A549 (cell line): ENCODE data around the gene PHC1. TPM values are rescaled to one million over a fixed set of nuclear protein-coding genes. Genes with fewer than 3 reads are reported as not detected.

Experiments used
- ATAC-seq, 2 experiments: fragments of 200-7000 bp in 1 of 2; fragments of >200 bp in 1 of 2; cut with Nextera tagmentation in 1 of 2; cut with Tn5 transposase in 1 of 2; 3 replicates each; pipeline versions ENCODE4 v1.8.0 to v1.9.1; 2018 to 2020; ENCODE audit warnings: mild to moderate bottlenecking in 1 of 2, moderate library complexity in 1 of 2
- CTCF ChIA-PET: fragments of 300-600 bp; sonication (Branson Sonifier 250); formaldehyde crosslinking; extraction: SDS; loops from one replicate; lab custom pipeline; 2021; ENCODE audit warnings: antibody characterized with exemption, inconsistent platforms; lab: Yijun Ruan, JAX
- POLR2A ChIA-PET: fragments of 350-600 bp; formaldehyde crosslinking; extraction: SDS; loops from one replicate; lab custom pipeline; 2021; ENCODE audit warnings: antibody characterized with exemption, inconsistent platforms; lab: Yijun Ruan, JAX
- DNase-seq, 2 experiments: peaks; one replicate each; pipeline versions ENCODE4 v3.0.0 to v3.0.0-alpha.2; 2011 to 2016; ENCODE audit warnings: low read depth in 1 of 2, low spot score in 1 of 2
- FAIRE-seq: peaks from 2 replicates; lab custom pipeline; 2011; peaks lifted over from hg19 to GRCh38; lab: Jason Lieb, UNC
- H3K27ac ChIP-seq, 2 experiments: fragments of >200 bp; sonication (Bioruptor Twin); formaldehyde crosslinking; 3 replicates each; pipeline ENCODE4 v1.5.1; 2016 to 2017
- H3K4me1 ChIP-seq: fragments of >200 bp; sonication (Bioruptor Twin); formaldehyde crosslinking; 3 replicates; pipeline ENCODE4 v1.6.1; 2016
- H3K4me2 ChIP-seq: fragments of >200 bp; sonication (Bioruptor Twin); formaldehyde crosslinking; 3 replicates; pipeline ENCODE4 v1.6.1; 2016
- H3K4me3 ChIP-seq: fragments of >200 bp; sonication (Bioruptor Twin); formaldehyde crosslinking; 3 replicates; pipeline ENCODE4 v1.5.1; 2016
- H3K9me3 ChIP-seq: fragments of >200 bp; sonication (Bioruptor Twin); formaldehyde crosslinking; 3 replicates; pipeline ENCODE4 v1.6.1; 2016
- ATOH8 ChIP-seq: fragments of 250-450 bp; sonication (Bioruptor Pico); IDR thresholded peaks from 2 replicates; pipeline ENCODE4 v1.5.0; 2020; ENCODE audit warnings: low read depth, mild to moderate bottlenecking, moderate library complexity
- CHD2 ChIP-seq: fragments of 150-350 bp; IDR thresholded peaks from 2 replicates; pipeline ENCODE4 v1.6.1; 2014; ENCODE audit warnings: low read length; ENCODE audit not compliant: partially characterized antibody
- CHD4 ChIP-seq: fragments of 200-600 bp; sonication (generic); IDR thresholded peaks from 2 replicates; pipeline ENCODE4 v1.6.1; 2016; ENCODE audit warnings: antibody characterized with exemption, mild to moderate bottlenecking, borderline replicate concordance
- EHF ChIP-seq: fragments of 250-450 bp; sonication (Bioruptor Pico); IDR thresholded peaks from 2 replicates; pipeline ENCODE4 v1.5.0; 2020; ENCODE audit warnings: mild to moderate bottlenecking
- EP300 ChIP-seq, 2 experiments: fragments of >200 bp; sonication (Bioruptor Twin); formaldehyde crosslinking; IDR thresholded peaks; 2 replicates in 1 of 2; 3 replicates in 1 of 2; pipeline ENCODE4 v1.6.1; 2016 to 2017
- FOSB ChIP-seq: fragments of 250-450 bp; sonication (Bioruptor Pico); IDR thresholded peaks from 2 replicates; pipeline ENCODE4 v1.5.0; 2020; ENCODE audit warnings: mild to moderate bottlenecking, moderate library complexity
- FOXS1 ChIP-seq: fragments of 250-450 bp; sonication (Bioruptor Pico); IDR thresholded peaks from 2 replicates; pipeline ENCODE4 v1.5.0; 2020; ENCODE audit warnings: mild to moderate bottlenecking, moderate library complexity
- HMGXB4 ChIP-seq: fragments of 250-450 bp; sonication (Bioruptor Pico); IDR thresholded peaks from 2 replicates; pipeline ENCODE4 v1.5.0; 2021; ENCODE audit warnings: mild to moderate bottlenecking, moderate library complexity, borderline replicate concordance
- HOXA7 ChIP-seq: fragments of 250-450 bp; sonication (Bioruptor Pico); IDR thresholded peaks from 2 replicates; pipeline ENCODE4 v1.5.0; 2020; ENCODE audit warnings: mild to moderate bottlenecking, moderate library complexity
- HOXB13 ChIP-seq: fragments of 250-450 bp; sonication (Bioruptor Pico); IDR thresholded peaks from 2 replicates; pipeline ENCODE4 v1.5.0; 2020; ENCODE audit warnings: low read depth, mild to moderate bottlenecking, moderate library complexity
- JUN ChIP-seq, 2 experiments: fragments of >200 bp; sonication (Bioruptor Twin); formaldehyde crosslinking; IDR thresholded peaks; 2 replicates in 1 of 2; 3 replicates in 1 of 2; pipeline ENCODE4 v1.6.1; 2016 to 2017
- KDM1A ChIP-seq: fragments of 200-600 bp; sonication (generic); IDR thresholded peaks from 2 replicates; pipeline ENCODE4 v1.6.1; 2016; ENCODE audit warnings: low read depth, mild to moderate bottlenecking
- KDM5A ChIP-seq: fragments of 200-600 bp; sonication (generic); IDR thresholded peaks from 2 replicates; pipeline ENCODE4 v1.6.1; 2016; ENCODE audit warnings: antibody characterized with exemption, mild to moderate bottlenecking
- MAFK ChIP-seq: fragments of 450-650 bp; IDR thresholded peaks from 2 replicates; pipeline ENCODE4 v1.6.1; 2014; ENCODE audit not compliant: partially characterized antibody
- NFE2L2 ChIP-seq: fragments of 150-350 bp; conservative IDR thresholded peaks from 2 replicates; pipeline ENCODE4 v1.6.1; 2014; ENCODE audit warnings: low read length
- NR3C1 ChIP-seq: fragments of >200 bp; sonication (Bioruptor Twin); formaldehyde crosslinking; IDR thresholded peaks from 3 replicates; pipeline ENCODE4 v1.6.1; 2017
- PBX3 ChIP-seq: IDR thresholded peaks from 2 replicates; pipeline ENCODE4 v1.6.1; 2012
- PHF8 ChIP-seq: fragments of 200-600 bp; sonication (generic); IDR thresholded peaks from 2 replicates; pipeline ENCODE4 v1.6.1; 2016; ENCODE audit warnings: low read depth, mild to moderate bottlenecking, antibody characterized with exemption, moderate library complexity, borderline replicate concordance
- RAD21 ChIP-seq, 2 experiments: fragments of >200 bp in 1 of 2; sonication (Bioruptor Twin) in 1 of 2; formaldehyde crosslinking in 1 of 2; IDR thresholded peaks in 1 of 2; conservative IDR thresholded peaks in 1 of 2; 2 replicates in 1 of 2; 3 replicates in 1 of 2; pipeline ENCODE4 v1.6.1; 2012 to 2018; ENCODE audit warnings: inconsistent platforms in 1 of 2
- RARB ChIP-seq: fragments of 250-450 bp; sonication (Bioruptor Pico); IDR thresholded peaks from 2 replicates; pipeline ENCODE4 v1.8.0; 2021; ENCODE audit warnings: mild to moderate bottlenecking, moderate library complexity
- RFX5 ChIP-seq: fragments of 450-650 bp; IDR thresholded peaks from 2 replicates; pipeline ENCODE4 v1.7.1; 2014; ENCODE audit warnings: antibody characterized with exemption, mild to moderate bottlenecking, moderate library complexity
- SREBF2 ChIP-seq: fragments of 450-650 bp; IDR thresholded peaks from 2 replicates; pipeline ENCODE4 v1.6.1; 2014; ENCODE audit warnings: mild to moderate bottlenecking, moderate library complexity
- TP53 ChIP-seq: fragments of 250-450 bp; sonication (Bioruptor Pico); IDR thresholded peaks from 2 replicates; pipeline ENCODE4 v1.5.0; 2021; ENCODE audit warnings: mild to moderate bottlenecking, moderate library complexity
- USF2 ChIP-seq: fragments of 450-650 bp; IDR thresholded peaks from 2 replicates; pipeline ENCODE4 v1.6.1; 2014; ENCODE audit warnings: antibody characterized with exemption
- ZFP36 ChIP-seq: fragments of 450-650 bp; IDR thresholded peaks from 2 replicates; pipeline ENCODE4 v1.6.1; 2014; ENCODE audit warnings: borderline replicate concordance; ENCODE audit not compliant: partially characterized antibody
- ZNF302 ChIP-seq: fragments of 250-450 bp; sonication (Bioruptor Pico); IDR thresholded peaks from 2 replicates; pipeline ENCODE4 v1.9.0; 2021; ENCODE audit warnings: inconsistent platforms, mild to moderate bottlenecking, moderate library complexity
- WGBS: methylation state at CpG from one replicate; pipeline ENCODE4 v1.1.6; 2017; ENCODE audit errors: missing lambda C conversion rate; 5-methylcytosine and 5-hydroxymethylcytosine counted together
- polyA plus RNA-seq, 4 experiments: library from polyadenylated mRNA; depleted of rRNA in 3 of 4; stranded (reverse); fragments of >200 nt; fragmentation: RNase III in 1 of 4; extraction: RNeasy Plus Mini Kit Qiagen cat#74134 plus additional on column Dnase treatment in 1 of 4; gene quantifications; 2 replicates in 3 of 4; 3 replicates in 1 of 4; pipeline ENCODE4 v1.2.3, GENCODE V29; 2011 to 2017
- TF ChIP-seq, protein P1 (sequence below): IDR thresholded peaks from 2 replicates; pipeline ENCODE4 v1.6.1; 2012

Gene PHC1
- polyA plus RNA-seq, 2 of the 4 experiments (the other 2 are of a cell fraction), result 11.2 to 26.5 TPM

DNA sequence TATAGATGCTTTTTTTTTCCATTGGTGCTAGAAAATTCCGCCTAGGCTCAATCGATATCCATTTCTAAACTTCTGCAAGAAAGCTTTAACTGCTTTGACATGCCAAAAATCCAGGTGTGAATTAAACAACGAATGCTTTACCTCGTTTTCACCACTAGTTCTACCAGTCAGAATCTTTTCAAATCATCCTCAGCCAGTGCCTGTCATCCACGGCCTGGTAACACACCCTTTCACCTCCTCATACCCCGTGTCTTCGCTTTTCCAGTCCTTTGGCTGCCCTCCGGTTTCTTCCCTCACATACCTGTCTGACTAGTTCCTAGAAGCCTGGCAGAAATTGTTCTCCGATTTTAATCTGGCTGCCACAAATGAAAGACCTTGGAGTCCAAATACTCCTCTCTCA lies 1.4 kb upstream of the PHC1 start:
- no peak overlapping the region for H3K4me2 ChIP-seq
- TF ChIP-seq CHD2 (no peak), ZFP36 (no peak), NFE2L2 (no peak), PHF8 (no peak), PBX3 (no peak), FOXS1 (CRISPR knock-in tag) (no peak), MAFK (no peak), ATOH8 (CRISPR knock-in tag) (no peak), FOSB (no peak), RAD21 (conservative IDR thresholded peaks at IDR 0.05 in 1 of 2, IDR thresholded peaks at IDR 0.05 in 1 of 2) (no peak), CHD4 (no peak), KDM5A (no peak), HOXB13 (CRISPR knock-in tag) (no peak), NR3C1 (no peak), TP53 (CRISPR knock-in tag) (no peak), USF2 (no peak)
- TF ChIP-seq, protein P1, sequence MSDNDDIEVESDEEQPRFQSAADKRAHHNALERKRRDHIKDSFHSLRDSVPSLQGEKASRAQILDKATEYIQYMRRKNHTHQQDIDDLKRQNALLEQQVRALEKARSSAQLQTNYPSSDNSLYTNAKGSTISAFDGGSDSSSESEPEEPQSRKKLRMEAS, result no peak
- peaks cover 18% of the 10 kb centered on the region for H3K4me1 ChIP-seq
- ChIA-PET POLR2A (no interaction called here), CTCF (interaction anchor here (1.2 to 1.7 kb wide), 3 partner anchors 37 to 300 kb away, joined by 3 to 4 read pairs (median 3); partner anchors contain the start of genes AICDA and M6PR)
- 0 out of 6 replicates have a peak, but pooled peaks of 1 of the 2 experiments have one; percentile 18 for ATAC-seq
- WGBS, result 50% methylated on average over 9 of the region's 9 CpGs
- no peak overlapping the region for H3K27ac ChIP-seq
- H3K9me3 ChIP-seq, result no peaks in the 10 kb centered on the region
- H3K4me3 ChIP-seq, result no peak overlapping the region
- peak; percentile 26 to 36 for DNase-seq
- no peak for FAIRE-seq

GRCh38 chr12:8913702-8914032 lies 642 bp upstream of the PHC1 start:
- FAIRE-seq, result peak; percentile 39
- CTCF ChIA-PET, result interaction anchor here (0.8 to 2.5 kb wide), 6 partner anchors 23 to 301 kb away, joined by 3 to 12 read pairs (median 4); partner anchors contain the start of genes AICDA and M6PR

DNA sequence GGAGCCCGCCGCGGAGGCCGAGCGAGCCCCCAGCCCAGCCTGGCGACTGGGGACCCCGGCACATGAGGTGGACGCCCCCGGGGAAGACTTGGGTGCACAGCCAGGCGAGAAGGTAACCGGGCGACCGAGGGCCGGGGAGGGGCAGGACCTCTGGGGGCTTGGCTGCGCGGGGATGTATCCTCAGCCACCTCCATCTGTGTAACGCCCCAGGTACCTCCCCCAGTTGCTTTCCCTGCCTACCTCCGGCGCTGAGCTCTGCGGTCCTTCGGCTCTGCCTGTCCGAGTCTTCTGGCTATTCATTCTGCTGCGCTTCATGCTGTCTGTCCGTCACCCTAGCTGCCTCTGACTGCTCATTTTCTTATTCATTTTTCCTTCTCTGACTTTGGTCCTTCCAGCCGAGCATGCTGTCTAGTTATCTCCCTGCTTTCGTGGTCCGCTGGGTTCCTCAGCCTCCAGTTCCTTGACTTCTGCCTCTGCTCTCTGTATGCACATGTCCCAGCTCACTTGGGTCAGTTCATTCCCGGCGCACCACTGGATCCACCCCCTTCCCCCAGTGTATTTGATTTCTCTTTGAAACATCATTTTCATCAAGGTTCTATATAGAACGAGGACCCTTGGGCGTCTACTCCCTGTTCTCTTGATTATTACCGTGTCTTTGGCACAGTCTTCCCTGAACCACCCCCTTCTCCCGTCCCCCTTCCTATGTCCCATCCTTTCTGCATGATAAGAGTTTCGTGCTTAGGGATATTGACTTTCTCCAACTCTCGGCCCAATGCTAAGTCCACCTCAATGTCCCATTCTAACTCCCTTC lies 612 bp downstream of the PHC1 start:
- peak; percentile 92 to 96 for ATAC-seq
- TF ChIP-seq EP300 (IDR thresholded peaks at IDR 0.05), result no peak
- TF ChIP-seq EHF (CRISPR knock-in tag), result no peak
- no peak for TF ChIP-seq KDM1A
- no peak for TF ChIP-seq RARB (CRISPR knock-in tag)
- peak in 1 of 2 experiments; percentile 40; a peak in 1 of 5 replicates for TF ChIP-seq JUN (IDR thresholded peaks at IDR 0.05)
- TF ChIP-seq, protein P1, result no peak
- no peak for TF ChIP-seq ZNF302
- TF ChIP-seq CHD2, result no peak
- no peak for TF ChIP-seq SREBF2
- no peak for TF ChIP-seq ATOH8 (CRISPR knock-in tag)
- TF ChIP-seq HMGXB4 (CRISPR knock-in tag), result no peak

More at GRCh38 chr12:8913702-8914032, 642 bp upstream of the PHC1 start:
- H3K9me3 ChIP-seq, result no peaks in the 10 kb centered on the region
- H3K27ac ChIP-seq, result peak overlapping the region; percentile 83 to 89
- peaks cover 18% of the 10 kb centered on the region for H3K4me1 ChIP-seq
- H3K4me2 ChIP-seq, result peak overlapping the region; percentile 81
- 62% methylated on average over 6 of the region's 6 CpGs for WGBS
- TF ChIP-seq HOXA7 (CRISPR knock-in tag) (no peak), EP300 (IDR thresholded peaks at IDR 0.05) (no peak), PHF8 (no peak), RFX5 (no peak)
- TF ChIP-seq, all 56 proteins: peak for 0
- H3K4me3 ChIP-seq, result peak overlapping the region; percentile 50
- no peak for ATAC-seq
- DNase-seq, result no peak
- POLR2A ChIA-PET, result interaction anchor here (2.3 kb wide), 1 partner anchor 36 kb away, joined by 22 read pairs; the partner anchor contains the start of gene M6PR

More for the DNA sequence above, 612 bp downstream of the PHC1 start:
- H3K27ac ChIP-seq, result peak overlapping the region; percentile 83 to 89
- POLR2A ChIA-PET, result interaction anchor here (2.3 kb wide), 1 partner anchor 34 kb away, joined by 22 read pairs; the partner anchor contains the start of gene M6PR
- H3K4me3 ChIP-seq, result peak overlapping the region; percentile 50
- CTCF ChIA-PET, result interaction anchor here (0.6 to 2.5 kb wide), 6 partner anchors 24 to 302 kb away, joined by 3 to 12 read pairs (median 3); partner anchors contain the start of gene AICDA
- DNase-seq, result peak; percentile 70 to 71
- WGBS, result 10% methylated on average over 28 of the region's 35 CpGs
- H3K9me3 ChIP-seq, result no peaks in the 10 kb centered on the region
- no peak for FAIRE-seq
- H3K4me2 ChIP-seq, result peak overlapping the region; percentile 87
- peaks cover 18% of the 10 kb centered on the region for H3K4me1 ChIP-seq
